PC-9 (cell line): ENCODE results near the gene RAMP1. TPM values are rescaled to one million over a fixed set of nuclear protein-coding genes. Genes with fewer than 3 reads are reported as not detected.

Source experiments
- BruUV-seq: library from RNA; stranded (reverse); fragments of 400-500 nt; replicated peaks from 2 replicates; lab custom pipeline; 2021; lab: Mats Ljungman, UMichigan
- CTCF ChIA-PET: fragments of 300-600 bp; sonication (Branson Sonifier 250); formaldehyde crosslinking; loops from one replicate; lab custom pipeline; 2022; ENCODE audit warnings: antibody characterized with exemption; lab: Charles Lee
- POLR2A ChIA-PET: fragments of 300-600 bp; sonication (Branson Sonifier 250); formaldehyde crosslinking; loops from one replicate; lab custom pipeline; 2022; ENCODE audit warnings: antibody characterized with exemption; ENCODE audit not compliant: unreplicated experiment; lab: Charles Lee
- DNase-seq, 2 experiments: peaks; one replicate each; pipeline versions ENCODE4 v3.0.0 to v3.0.0-alpha.2; 2015 to 2022; ENCODE audit warnings: mixed read lengths in 1 of 2
- H2AFZ ChIP-seq: fragments of 200-600 bp; sonication (generic); 2 replicates; pipeline ENCODE4 v1.8.1; 2017; ENCODE audit warnings: antibody characterized with exemption
- H3F3A ChIP-seq: fragments of 200-600 bp; sonication (generic); 2 replicates; pipeline ENCODE4 v1.8.1; 2017; ENCODE audit warnings: antibody characterized with exemption, mild to moderate bottlenecking, low read depth; ENCODE audit not compliant: insufficient read depth
- H3K27ac ChIP-seq: fragments of 200-600 bp; sonication (generic); 2 replicates; pipeline ENCODE4 v1.6.1; 2016; ENCODE audit warnings: mixed run types
- H3K27me3 ChIP-seq: fragments of 200-600 bp; sonication (generic); 2 replicates; pipeline ENCODE4 v1.6.1; 2016; ENCODE audit warnings: low read depth, mixed run types; ENCODE audit not compliant: insufficient read depth
- H3K36me3 ChIP-seq: fragments of 200-600 bp; sonication (generic); 2 replicates; pipeline ENCODE4 v1.6.1; 2016; ENCODE audit warnings: low read depth, mixed run types
- H3K4me1 ChIP-seq: fragments of 200-600 bp; sonication (generic); replicated peaks from 2 replicates; pipeline ENCODE4 v1.6.1; 2016; ENCODE audit warnings: mixed run types; ENCODE audit not compliant: insufficient read depth
- H3K4me2 ChIP-seq: fragments of 200-600 bp; sonication (generic); 2 replicates; pipeline ENCODE4 v1.6.1; 2017; ENCODE audit warnings: mixed run types
- H3K4me3 ChIP-seq: fragments of 200-600 bp; sonication (generic); 2 replicates; pipeline ENCODE4 v1.6.1; 2016; ENCODE audit warnings: mixed run types
- H3K79me2 ChIP-seq: fragments of 200-600 bp; sonication (generic); 2 replicates; pipeline ENCODE4 v1.6.1; 2017; ENCODE audit warnings: low read depth, mixed run types
- H3K9me2 ChIP-seq: fragments of 200-600 bp; sonication (generic); 2 replicates; pipeline ENCODE4 v1.8.1; 2017; ENCODE audit warnings: mild to moderate bottlenecking; ENCODE audit not compliant: insufficient read depth
- H3K9me3 ChIP-seq: fragments of 200-600 bp; sonication (generic); 2 replicates; pipeline ENCODE4 v1.8.1; 2016; ENCODE audit warnings: low read depth; ENCODE audit not compliant: insufficient read depth
- H4K20me1 ChIP-seq: fragments of 200-600 bp; sonication (generic); 2 replicates; pipeline ENCODE4 v1.8.1; 2017; ENCODE audit not compliant: insufficient read depth
- EZH2 ChIP-seq: fragments of 200-600 bp; sonication (generic); IDR thresholded peaks from 2 replicates; pipeline ENCODE4 v1.8.0; 2017; ENCODE audit warnings: antibody characterized with exemption, low read depth
- intact Hi-C: fragments of 100-400 bp; cut with micrococcal nuclease; formaldehyde crosslinking; loops from one replicate; pipeline ENCODE4 v1.10.0; 2022; ENCODE audit not compliant: unreplicated experiment
- total RNA-seq: library from RNA; stranded (reverse); gene quantifications from 2 replicates; pipeline ENCODE4 v1.2.3, GENCODE V29; 2021
- TF ChIP-seq, protein P1 (sequence below): fragments of 200-600 bp; sonication (generic); conservative IDR thresholded peaks from 2 replicates; pipeline ENCODE4 v1.6.1; 2017; ENCODE audit warnings: mixed run types, antibody characterized with exemption, mild to moderate bottlenecking, moderate library complexity

Gene RAMP1
- total RNA-seq, 1 experiment from 2014 or later = 48.7 TPM

DNA sequence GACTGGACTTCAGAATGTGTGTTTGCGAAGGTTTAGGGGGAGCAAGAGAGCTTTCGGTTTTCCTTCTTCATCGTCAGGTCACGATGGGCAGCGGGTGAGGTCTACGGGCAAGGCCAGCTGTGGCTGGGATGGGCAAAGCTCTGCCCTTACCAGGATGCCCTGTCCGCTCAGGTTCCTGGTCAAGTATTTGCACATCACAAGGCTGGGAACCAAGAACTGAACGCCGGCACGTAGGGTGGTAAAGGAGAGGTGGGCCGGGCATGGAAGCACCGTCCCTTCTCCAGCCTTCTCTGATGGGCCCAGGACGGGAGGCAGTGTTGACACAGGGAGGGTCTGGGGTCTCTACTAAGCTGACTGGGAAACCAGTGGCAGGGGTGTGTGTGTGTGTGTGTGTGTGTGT, 56.9 kb downstream of the RAMP1 start:
- BruUV-seq = no TSS peak
- intact Hi-C loops = no loop called here
- CTCF ChIA-PET = interaction anchor here (0.6 to 0.7 kb wide), 3 partner anchors 12 to 1021 kb away, joined by 3 to 6 read pairs (median 3); partner anchors contain the start of gene RAMP1

DNA sequence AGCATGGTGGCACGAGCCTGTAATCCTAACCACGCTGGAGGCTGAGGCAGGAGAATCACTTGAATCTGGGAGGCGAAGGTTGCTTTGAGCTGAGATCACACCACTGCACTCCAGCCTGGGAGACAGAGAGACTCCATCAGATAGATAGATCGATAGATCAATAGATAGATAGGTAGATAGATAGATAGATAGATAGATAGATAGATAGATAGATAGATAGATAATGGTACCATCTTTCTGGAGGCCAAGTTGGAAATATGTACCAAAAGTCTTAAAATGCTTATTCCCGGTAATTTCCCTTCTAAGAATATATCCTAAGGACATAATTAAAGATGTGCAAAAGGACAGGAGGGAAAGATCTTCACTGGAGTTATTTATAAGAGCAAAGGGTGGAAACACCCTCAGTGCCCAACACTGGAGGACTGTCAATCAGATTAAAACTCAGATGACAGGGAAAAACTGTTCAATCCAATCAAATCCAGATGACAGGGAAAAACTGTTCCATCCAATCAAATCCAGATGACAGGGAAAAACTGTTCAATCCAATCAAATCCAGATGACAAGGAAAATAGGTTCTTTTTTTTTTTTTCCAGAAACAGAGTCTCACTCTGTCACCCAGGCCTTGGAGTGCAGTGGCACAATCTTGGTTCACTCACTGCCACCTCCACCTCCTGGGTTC, 58.4 kb downstream of the RAMP1 start:
- Histone ChIP-seq H3K4me2 (no peak overlapping the region), H3F3A (peaks cover 7% of the 10 kb centered on the region; the same call in 1 of the 2 replicates), H3K4me3 (no peak overlapping the region), H3K9me3 (no peaks in the 10 kb centered on the region), H3K4me1 (peaks cover 7% of the 10 kb centered on the region; the same call in 1 of the 2 replicates), H3K9me2 (no peaks in the 10 kb centered on the region), H2AFZ (no peak overlapping the region), H3K36me3 (no peaks in the 10 kb centered on the region), H3K79me2 (no peaks in the 10 kb centered on the region), H3K27me3 (no peaks in the 10 kb centered on the region), H3K27ac (no peak overlapping the region), H4K20me1 (no peaks in the 10 kb centered on the region)
- intact Hi-C loops = no loop called here
- no peak for TF ChIP-seq EZH2
- TF ChIP-seq, protein P1, sequence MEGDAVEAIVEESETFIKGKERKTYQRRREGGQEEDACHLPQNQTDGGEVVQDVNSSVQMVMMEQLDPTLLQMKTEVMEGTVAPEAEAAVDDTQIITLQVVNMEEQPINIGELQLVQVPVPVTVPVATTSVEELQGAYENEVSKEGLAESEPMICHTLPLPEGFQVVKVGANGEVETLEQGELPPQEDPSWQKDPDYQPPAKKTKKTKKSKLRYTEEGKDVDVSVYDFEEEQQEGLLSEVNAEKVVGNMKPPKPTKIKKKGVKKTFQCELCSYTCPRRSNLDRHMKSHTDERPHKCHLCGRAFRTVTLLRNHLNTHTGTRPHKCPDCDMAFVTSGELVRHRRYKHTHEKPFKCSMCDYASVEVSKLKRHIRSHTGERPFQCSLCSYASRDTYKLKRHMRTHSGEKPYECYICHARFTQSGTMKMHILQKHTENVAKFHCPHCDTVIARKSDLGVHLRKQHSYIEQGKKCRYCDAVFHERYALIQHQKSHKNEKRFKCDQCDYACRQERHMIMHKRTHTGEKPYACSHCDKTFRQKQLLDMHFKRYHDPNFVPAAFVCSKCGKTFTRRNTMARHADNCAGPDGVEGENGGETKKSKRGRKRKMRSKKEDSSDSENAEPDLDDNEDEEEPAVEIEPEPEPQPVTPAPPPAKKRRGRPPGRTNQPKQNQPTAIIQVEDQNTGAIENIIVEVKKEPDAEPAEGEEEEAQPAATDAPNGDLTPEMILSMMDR = no peak
- no TSS peak for BruUV-seq
- CTCF ChIA-PET = no interaction called here
- POLR2A ChIA-PET = no interaction called here
- DNase-seq = no peak

More for the DNA sequence above, 56.9 kb downstream of the RAMP1 start:
- Histone ChIP-seq H3F3A (peaks cover 7% of the 10 kb centered on the region; the same call in 1 of the 2 replicates), H3K4me3 (no peak overlapping the region), H2AFZ (no peak overlapping the region), H3K4me2 (no peak overlapping the region), H3K4me1 (no peaks in the 10 kb centered on the region), H4K20me1 (no peaks in the 10 kb centered on the region), H3K36me3 (no peaks in the 10 kb centered on the region), H3K9me2 (no peaks in the 10 kb centered on the region), H3K27ac (no peak overlapping the region), H3K27me3 (no peaks in the 10 kb centered on the region), H3K9me3 (no peaks in the 10 kb centered on the region), H3K79me2 (no peaks in the 10 kb centered on the region)
- no peak for DNase-seq
- POLR2A ChIA-PET = no interaction called here
- TF ChIP-seq EZH2 = no peak
- TF ChIP-seq, protein P1 = no peak

DNA sequence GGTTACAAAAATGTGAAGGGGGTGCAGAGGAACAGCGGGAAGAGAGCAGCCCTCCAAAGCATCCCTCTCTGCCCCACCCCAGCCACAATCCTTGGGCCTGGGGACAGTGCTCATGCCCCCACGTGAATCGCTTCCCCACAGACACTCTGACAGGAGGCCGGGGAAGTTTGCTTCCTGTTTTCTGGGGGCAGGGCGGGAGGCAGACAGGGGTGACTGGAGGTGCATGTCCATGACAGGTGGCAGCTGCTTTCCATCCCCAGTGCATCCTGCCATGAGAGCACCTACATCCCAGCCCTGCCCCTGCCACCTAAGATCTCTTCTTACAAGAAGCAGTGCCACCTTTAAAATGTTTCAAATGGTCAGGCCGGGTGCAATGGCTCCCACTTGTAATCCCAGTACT, 60.2 kb downstream of the RAMP1 start:
- Histone ChIP-seq H4K20me1 (no peaks in the 10 kb centered on the region), H3K4me1 (peaks cover 11% of the 10 kb centered on the region; the same call in 1 of the 2 replicates), H3K9me3 (no peaks in the 10 kb centered on the region), H3K4me3 (no peak overlapping the region), H3K79me2 (no peaks in the 10 kb centered on the region), H3K4me2 (no peak overlapping the region), H2AFZ (no peak overlapping the region), H3K36me3 (no peaks in the 10 kb centered on the region), H3K9me2 (no peaks in the 10 kb centered on the region), H3F3A (peaks cover 7% of the 10 kb centered on the region; the same call in 1 of the 2 replicates), H3K27me3 (no peaks in the 10 kb centered on the region), H3K27ac (no peak overlapping the region)
- no TSS peak for BruUV-seq
- CTCF ChIA-PET = no interaction called here
- POLR2A ChIA-PET = no interaction called here
- DNase-seq = no peak
- TF ChIP-seq EZH2 = no peak
- TF ChIP-seq, protein P1 = no peak
- intact Hi-C loops = no loop called here
